Brain microvascular endothelial cell (primary cell): ENCODE data around the gene RHOBTB3.

Experiments used
- DNase-seq: peaks from one replicate; pipeline ENCODE4 v3.0.0-alpha.2; 2020
- H3K27ac ChIP-seq: fragments of 250-450 bp; sonication (Bioruptor Pico); 2 replicates; pipeline ENCODE4 v1.5.1; 2020; ENCODE audit warnings: mild to moderate bottlenecking, moderate library complexity
- H3K27me3 ChIP-seq: fragments of 250-450 bp; sonication (Bioruptor Pico); replicated peaks from 2 replicates; pipeline ENCODE4 v1.5.1; 2020; ENCODE audit warnings: mild to moderate bottlenecking
- H3K36me3 ChIP-seq: fragments of 250-450 bp; sonication (Bioruptor Pico); replicated peaks from 2 replicates; pipeline ENCODE4 v1.5.1; 2020; ENCODE audit warnings: mild to moderate bottlenecking
- H3K4me3 ChIP-seq: 2 replicates; pipeline ENCODE4 v1.5.1; 2011; ENCODE audit warnings: low read depth, mild to moderate bottlenecking, control low read depth, low read length, moderate library complexity
- CTCF ChIP-seq: IDR thresholded peaks from 2 replicates; pipeline ENCODE4 v1.5.1; 2011; ENCODE audit warnings: low read depth, mild to moderate bottlenecking, moderate library complexity, low read length, control low read depth, inconsistent platforms; ENCODE audit errors: missing control alignments
- in situ Hi-C: cut with HindIII; loops from 2 replicates; pipeline ENCODE4 v1.10.0; 2017; ENCODE audit warnings: low sequenced_read_pairs, low pct_ligation_motif_present

The RHOBTB3 gene

GRCh38 chr5:95768731-95769130 lies 37.6 kb downstream of the RHOBTB3 start:
- Histone ChIP-seq H3K36me3 (peaks cover 24% of the 10 kb centered on the region), H3K4me3 (no peak overlapping the region), H3K27ac (no peak overlapping the region), H3K27me3 (no peaks in the 10 kb centered on the region)
- no peak for DNase-seq
- in situ Hi-C loops: no loop called here
- TF ChIP-seq CTCF: no peak

GRCh38 chr5:95770830-95771708 lies 39.9 kb downstream of the RHOBTB3 start:
- TF ChIP-seq CTCF: no peak
- Histone ChIP-seq H3K4me3 (no peak overlapping the region), H3K27ac (no peak overlapping the region), H3K36me3 (peaks cover 24% of the 10 kb centered on the region), H3K27me3 (no peaks in the 10 kb centered on the region)
- DNase-seq: no peak
- in situ Hi-C loops: no loop called here

- Histone ChIP-seq H3K36me3 (peaks cover 24% of the 10 kb centered on the region), H3K27me3 (no peaks in the 10 kb centered on the region), H3K4me3 (no peak overlapping the region), H3K27ac (no peak overlapping the region)
- no peak for TF ChIP-seq CTCF
- in situ Hi-C loops: no loop called here
- no peak for DNase-seq
Measured at GRCh38 chr5:95771892-95772291, 40.8 kb downstream of the RHOBTB3 start.

GRCh38 chr5:95773335-95774059 lies 42.4 kb downstream of the RHOBTB3 start:
- no peak for TF ChIP-seq CTCF
- in situ Hi-C loops: no loop called here
- H3K27ac ChIP-seq: peak overlapping the region; percentile 32
- H3K27me3 ChIP-seq: no peaks in the 10 kb centered on the region
- peaks cover 17% of the 10 kb centered on the region for H3K36me3 ChIP-seq
- no peak overlapping the region for H3K4me3 ChIP-seq
- DNase-seq: peak; percentile 71

GRCh38 chr5:95777441-95777840 lies 46.3 kb downstream of the RHOBTB3 start:
- no peak for TF ChIP-seq CTCF
- no peaks in the 10 kb centered on the region for H3K27me3 ChIP-seq
- in situ Hi-C loops: no loop called here

More at GRCh38 chr5:95777441-95777840, 46.3 kb downstream of the RHOBTB3 start:
- no peak for DNase-seq
- Histone ChIP-seq H3K36me3 (peaks cover 3% of the 10 kb centered on the region), H3K4me3 (no peak overlapping the region), H3K27ac (no peak overlapping the region)
